ENCODE results near the gene GLS. TPM values are rescaled to one million over a fixed set of nuclear protein-coding genes. Genes with fewer than 3 reads are reported as not detected.

Gene GLS
- total RNA-seq, 4 donors from 2014 or later = 12.4 to 32.6 (median 21.8) TPM

DNA sequence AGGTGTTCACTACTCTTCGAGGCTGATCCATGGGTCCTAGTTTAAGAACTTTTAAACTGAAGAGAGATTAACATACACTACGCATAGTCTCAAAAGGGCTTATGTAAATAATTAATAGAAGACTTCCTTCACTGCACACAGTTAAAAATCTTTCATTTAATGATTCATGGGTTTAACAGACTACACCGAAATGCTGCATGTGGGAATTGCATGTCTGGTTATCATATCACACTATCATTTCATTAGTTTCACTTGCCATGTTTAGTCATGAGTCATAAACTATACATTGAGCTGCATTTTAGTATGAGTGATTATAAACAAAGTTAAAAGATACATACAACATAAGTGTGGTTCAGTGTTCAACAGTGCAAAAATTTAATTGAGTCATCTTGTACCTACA lies 31.2 kb downstream of the GLS start:
- H3K36me3 ChIP-seq = peaks cover 0 to 12% of the 10 kb centered on the region in 2 donors
- intact Hi-C loops (cut with DNase I; ENCODE audit: low total_unique reads) (no loop called here), in situ Hi-C loops (cut with MboI; ENCODE audit: low sequenced_read_pairs in 4 of 4) (no loop called here)
- H3K4me3 ChIP-seq = no peak overlapping the region
- DNase-seq = no peak
- H3K27ac ChIP-seq = no peak overlapping the region
- no peaks in the 10 kb centered on the region for H3K27me3 ChIP-seq
- TF ChIP-seq, protein P1, sequence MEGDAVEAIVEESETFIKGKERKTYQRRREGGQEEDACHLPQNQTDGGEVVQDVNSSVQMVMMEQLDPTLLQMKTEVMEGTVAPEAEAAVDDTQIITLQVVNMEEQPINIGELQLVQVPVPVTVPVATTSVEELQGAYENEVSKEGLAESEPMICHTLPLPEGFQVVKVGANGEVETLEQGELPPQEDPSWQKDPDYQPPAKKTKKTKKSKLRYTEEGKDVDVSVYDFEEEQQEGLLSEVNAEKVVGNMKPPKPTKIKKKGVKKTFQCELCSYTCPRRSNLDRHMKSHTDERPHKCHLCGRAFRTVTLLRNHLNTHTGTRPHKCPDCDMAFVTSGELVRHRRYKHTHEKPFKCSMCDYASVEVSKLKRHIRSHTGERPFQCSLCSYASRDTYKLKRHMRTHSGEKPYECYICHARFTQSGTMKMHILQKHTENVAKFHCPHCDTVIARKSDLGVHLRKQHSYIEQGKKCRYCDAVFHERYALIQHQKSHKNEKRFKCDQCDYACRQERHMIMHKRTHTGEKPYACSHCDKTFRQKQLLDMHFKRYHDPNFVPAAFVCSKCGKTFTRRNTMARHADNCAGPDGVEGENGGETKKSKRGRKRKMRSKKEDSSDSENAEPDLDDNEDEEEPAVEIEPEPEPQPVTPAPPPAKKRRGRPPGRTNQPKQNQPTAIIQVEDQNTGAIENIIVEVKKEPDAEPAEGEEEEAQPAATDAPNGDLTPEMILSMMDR (IDR thresholded peaks at IDR 0.05 in 4 of 5, conservative IDR thresholded peaks at IDR 0.05 in 1 of 5) = no peak
- TF ChIP-seq POLR2A (IDR thresholded peaks at IDR 0.05) = no peak
- ATAC-seq = no peak
- H3K9me3 ChIP-seq = no peaks in the 10 kb centered on the region
- H3K4me1 ChIP-seq = no peaks in the 10 kb centered on the region

DNA sequence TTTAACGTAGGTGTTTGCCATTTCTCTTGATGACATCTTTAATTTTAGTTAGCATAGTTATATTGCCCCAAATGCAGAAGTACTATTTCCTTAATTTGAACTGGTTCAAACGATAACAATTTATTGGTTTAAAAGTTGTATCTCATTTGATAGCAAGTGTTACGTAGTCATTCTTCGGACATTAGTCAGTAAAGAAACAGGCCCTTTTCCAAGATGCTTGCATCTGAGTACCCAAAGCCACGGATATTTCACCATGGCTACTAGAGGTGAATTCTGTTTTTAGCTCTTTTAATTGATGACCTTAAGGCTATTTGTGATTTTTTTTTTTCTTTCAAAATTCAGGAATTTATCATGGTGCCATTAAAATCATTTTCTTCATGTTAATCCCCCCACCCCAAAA lies 32.1 kb downstream of the GLS start:
- Histone ChIP-seq H3K4me3 (no peak overlapping the region), H3K36me3 (peaks cover 0 to 11% of the 10 kb centered on the region in 2 donors), H3K27ac (no peak overlapping the region), H3K27me3 (no peaks in the 10 kb centered on the region), H3K9me3 (no peaks in the 10 kb centered on the region), H3K4me1 (no peaks in the 10 kb centered on the region)
- TF ChIP-seq POLR2A (IDR thresholded peaks at IDR 0.05) = no peak
- TF ChIP-seq, protein P1 (IDR thresholded peaks at IDR 0.05 in 4 of 5, conservative IDR thresholded peaks at IDR 0.05 in 1 of 5) = no peak
- DNase-seq (no peak), ATAC-seq (no peak)
- in situ Hi-C loops (cut with MboI; ENCODE audit: low sequenced_read_pairs in 4 of 4) (no loop called here), intact Hi-C loops (cut with DNase I; ENCODE audit: low total_unique reads) (no loop called here)

DNA sequence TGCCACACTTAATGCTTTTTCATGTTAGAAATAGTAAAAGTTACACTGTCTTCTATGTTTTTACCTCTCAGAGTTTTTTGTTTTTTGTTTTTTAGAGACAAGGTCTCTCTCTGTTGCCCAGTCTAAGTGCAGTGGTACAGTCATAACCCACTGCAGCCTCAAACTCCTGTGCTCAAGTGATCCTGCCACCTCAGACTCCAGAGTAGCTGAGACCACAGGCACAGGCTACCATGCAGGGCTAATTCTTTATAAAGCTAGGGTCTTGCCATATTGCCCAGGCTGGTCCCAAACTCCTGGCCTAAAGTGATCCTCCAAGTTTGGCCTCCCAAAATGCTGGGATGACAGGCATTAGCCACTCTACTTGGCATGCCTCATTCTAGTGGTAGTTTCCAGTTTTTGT lies 33.1 kb downstream of the GLS start:
- in situ Hi-C loops (cut with MboI; ENCODE audit: low sequenced_read_pairs in 4 of 4) (no loop called here), intact Hi-C loops (cut with DNase I; ENCODE audit: low total_unique reads) (no loop called here)
- Histone ChIP-seq H3K27me3 (no peaks in the 10 kb centered on the region), H3K4me3 (no peak overlapping the region), H3K27ac (no peak overlapping the region), H3K4me1 (no peaks in the 10 kb centered on the region), H3K9me3 (no peaks in the 10 kb centered on the region), H3K36me3 (peaks cover 0 to 15% of the 10 kb centered on the region in 2 donors)
- ATAC-seq = no peak
- no peak for TF ChIP-seq POLR2A (IDR thresholded peaks at IDR 0.05)
- TF ChIP-seq, protein P1 (IDR thresholded peaks at IDR 0.05 in 4 of 5, conservative IDR thresholded peaks at IDR 0.05 in 1 of 5) = no peak
- DNase-seq = no peak

DNA sequence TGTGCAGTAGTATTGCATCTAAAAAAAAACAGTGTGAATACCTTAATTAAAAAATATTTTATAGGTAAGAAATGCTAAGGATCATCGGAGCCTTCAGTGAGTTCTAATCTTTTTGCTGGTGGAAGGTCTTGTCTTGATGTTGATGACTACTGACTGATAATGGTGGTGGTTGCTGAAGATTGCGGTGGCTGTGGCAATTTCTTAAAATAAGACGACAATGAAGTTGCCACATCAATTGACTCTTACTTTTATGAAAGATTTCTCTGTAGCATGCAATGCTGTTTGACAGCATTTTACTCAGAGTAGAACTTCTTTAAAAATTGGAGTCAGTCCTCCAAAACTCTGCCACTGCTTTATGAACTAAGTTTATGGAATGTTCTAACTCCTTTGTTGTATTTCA lies 36.2 kb downstream of the GLS start:
- peaks cover 0 to 27% of the 10 kb centered on the region in 2 donors for H3K36me3 ChIP-seq
- ATAC-seq = no peak
- in situ Hi-C loops (cut with MboI; ENCODE audit: low sequenced_read_pairs in 4 of 4) = no loop called here
- DNase-seq = no peak
- no peak overlapping the region for H3K27ac ChIP-seq
- H3K27me3 ChIP-seq = no peaks in the 10 kb centered on the region
- no peaks in the 10 kb centered on the region for H3K4me1 ChIP-seq
- intact Hi-C loops (cut with DNase I; ENCODE audit: low total_unique reads) = no loop called here
- no peak overlapping the region for H3K4me3 ChIP-seq
- no peak for TF ChIP-seq POLR2A (IDR thresholded peaks at IDR 0.05)
- TF ChIP-seq, protein P1 (IDR thresholded peaks at IDR 0.05 in 4 of 5, conservative IDR thresholded peaks at IDR 0.05 in 1 of 5) = no peak
- no peaks in the 10 kb centered on the region for H3K9me3 ChIP-seq

DNA sequence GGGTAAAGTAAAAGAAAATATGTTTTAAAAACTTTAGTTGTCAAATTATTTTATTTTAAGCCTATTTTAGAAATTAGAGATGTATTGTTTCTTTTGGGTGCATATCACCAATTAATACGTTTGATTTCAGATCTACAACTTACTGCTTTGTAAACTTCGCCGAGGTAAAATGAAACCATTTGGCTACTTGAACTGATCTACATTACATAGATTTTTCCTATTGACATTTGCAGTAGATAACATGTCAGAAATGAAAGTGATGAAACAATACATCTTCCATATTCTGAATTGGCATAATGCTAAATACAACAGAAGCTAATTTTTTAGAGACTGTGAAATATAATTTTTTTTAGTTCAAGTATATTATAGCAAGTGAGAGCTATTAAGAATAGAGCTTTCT lies 39.5 kb downstream of the GLS start:
- no peak for DNase-seq

More for the DNA sequence above, 39.5 kb downstream of the GLS start:
- Histone ChIP-seq H3K4me1 (no peaks in the 10 kb centered on the region), H3K27me3 (no peaks in the 10 kb centered on the region), H3K36me3 (peaks cover 4 to 45% of the 10 kb centered on the region in 2 donors), H3K27ac (no peak overlapping the region), H3K4me3 (no peak overlapping the region), H3K9me3 (no peaks in the 10 kb centered on the region)
- intact Hi-C loops (cut with DNase I; ENCODE audit: low total_unique reads) (loop anchor here (10.0 kb wide), 1 partner anchor 65 kb away; no protein-coding TSS in a partner anchor), in situ Hi-C loops (cut with MboI; ENCODE audit: low sequenced_read_pairs in 4 of 4) (no loop called here)
- no peak for TF ChIP-seq POLR2A (IDR thresholded peaks at IDR 0.05)
- TF ChIP-seq, protein P1 (IDR thresholded peaks at IDR 0.05 in 4 of 5, conservative IDR thresholded peaks at IDR 0.05 in 1 of 5) = no peak
- ATAC-seq = no peak

Measured in gastrocnemius medialis (tissue), 4 donors.